Neural crest cell (in vitro differentiated cells): Measurements from ENCODE around the gene SSR3. TPM values are rescaled to one million over a fixed set of nuclear protein-coding genes. Genes with fewer than 3 reads are reported as not detected.

Experiments
- DNase-seq: peaks from one replicate; pipeline ENCODE4 v3.0.0; 2021; ENCODE audit warnings: low read depth, mixed read lengths, low spot score
- H3K27ac Mint-ChIP-seq: one replicate; pipeline ENCODE4 v1.8.0; 2021; ENCODE audit warnings: mild to moderate bottlenecking, mixed read lengths; ENCODE audit not compliant: unreplicated experiment
- H3K27me3 Mint-ChIP-seq: 2 replicates; pipeline ENCODE4 v1.8.0; 2021; ENCODE audit warnings: low read depth, mild to moderate bottlenecking, mixed read lengths
- H3K36me3 Mint-ChIP-seq: 2 replicates; pipeline ENCODE4 v1.8.0; 2021; ENCODE audit warnings: low read depth, mild to moderate bottlenecking, mixed read lengths
- H3K4me1 Mint-ChIP-seq: 2 replicates; pipeline ENCODE4 v1.8.0; 2021; ENCODE audit warnings: mixed read lengths
- H3K4me3 Mint-ChIP-seq: one replicate; pipeline ENCODE4 v1.8.0; 2021; ENCODE audit warnings: mild to moderate bottlenecking, mixed read lengths
- H3K9me3 Mint-ChIP-seq: 2 replicates; pipeline ENCODE4 v1.8.0; 2021; ENCODE audit warnings: mixed read lengths
- long read RNA-seq: library from polyadenylated mRNA; unstranded; transcript quantifications from one replicate; pipeline ENCODE4 v2.0.0, GENCODE V29; 2020
- total RNA-seq: library from RNA; stranded (reverse); gene quantifications from 2 replicates; pipeline ENCODE4 v1.2.1, GENCODE V29; 2021
- TF ChIP-seq, protein P1 (sequence below): fragments of 200-600 bp; sonication (generic); conservative IDR thresholded peaks from 2 replicates; pipeline ENCODE4 v1.5.0; 2021; ENCODE audit warnings: antibody characterized with exemption, mild to moderate bottlenecking

SSR3 gene
- 131 and 136 TPM in 2 replicates for total RNA-seq
- long read RNA-seq, transcript SSR3-204 (4 exons, 873 nt): minor isoform, 7 of 268 reads
- long read RNA-seq, transcript SSR3-201 (5 exons, 3,716 nt): major isoform, 239 of 268 reads
- long read RNA-seq, partial matches to known transcripts: 1 of 268 reads
- long read RNA-seq, other reads (novel, unspliced or antisense): 15 of 268 reads

DNA sequence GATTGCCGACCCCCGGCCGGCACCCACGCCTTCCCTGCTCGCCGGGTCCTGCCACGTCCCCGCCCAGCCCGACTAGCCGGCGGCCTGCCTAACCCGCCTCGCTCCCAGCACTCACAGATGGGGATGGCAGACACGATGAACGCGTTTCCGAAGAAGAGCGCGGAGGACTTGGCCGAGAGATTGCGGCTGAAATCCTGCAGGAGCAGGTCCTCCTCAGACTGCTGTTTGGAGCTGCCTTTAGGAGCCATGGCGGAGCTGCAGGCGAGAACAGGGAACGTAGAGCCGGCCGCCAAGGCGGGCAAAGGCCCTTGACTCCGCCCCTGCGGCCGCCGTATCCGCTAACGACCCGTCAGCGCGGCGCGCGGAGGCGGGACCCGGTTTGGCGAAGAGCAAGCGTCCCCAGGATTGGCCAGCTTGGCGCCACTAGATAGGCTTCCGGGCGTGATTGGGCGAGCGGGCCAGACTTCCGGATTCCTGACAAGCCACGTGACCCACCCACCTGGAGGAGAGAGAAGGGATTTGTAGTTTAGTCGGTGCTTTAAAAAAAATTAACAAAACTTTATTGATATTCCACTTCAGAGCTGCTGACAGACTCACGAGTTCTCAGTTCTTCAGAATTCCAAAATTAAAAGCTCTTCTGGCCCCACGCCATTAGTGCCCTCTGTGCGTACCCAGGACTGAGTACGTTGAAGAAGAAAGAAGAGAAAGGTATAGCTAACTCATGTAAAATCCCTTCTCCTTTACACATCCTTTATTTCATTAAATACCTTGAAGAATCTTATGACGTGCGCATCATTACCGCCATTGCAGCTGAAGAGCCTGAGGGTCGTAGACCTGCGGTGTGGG lies at the start of gene SSR3:
SSR3 (minus strand) TSS at position 276 of the 846 bp plus-strand sequence; CDS start at position 248, 28 bp downstream.
- Mint-ChIP-seq H3K9me3 (no peaks in the 10 kb centered on the region), H3K36me3 (peaks cover 7% of the 10 kb centered on the region), H3K27me3 (no peaks in the 10 kb centered on the region), H3K4me1 (peaks cover 44% of the 10 kb centered on the region), H3K4me3 (peak within 1 kb of the TSS; percentile 97), H3K27ac (peak within 1 kb of the TSS; percentile 94)
- peak; percentile 94 for DNase-seq
- TF ChIP-seq, protein P1, sequence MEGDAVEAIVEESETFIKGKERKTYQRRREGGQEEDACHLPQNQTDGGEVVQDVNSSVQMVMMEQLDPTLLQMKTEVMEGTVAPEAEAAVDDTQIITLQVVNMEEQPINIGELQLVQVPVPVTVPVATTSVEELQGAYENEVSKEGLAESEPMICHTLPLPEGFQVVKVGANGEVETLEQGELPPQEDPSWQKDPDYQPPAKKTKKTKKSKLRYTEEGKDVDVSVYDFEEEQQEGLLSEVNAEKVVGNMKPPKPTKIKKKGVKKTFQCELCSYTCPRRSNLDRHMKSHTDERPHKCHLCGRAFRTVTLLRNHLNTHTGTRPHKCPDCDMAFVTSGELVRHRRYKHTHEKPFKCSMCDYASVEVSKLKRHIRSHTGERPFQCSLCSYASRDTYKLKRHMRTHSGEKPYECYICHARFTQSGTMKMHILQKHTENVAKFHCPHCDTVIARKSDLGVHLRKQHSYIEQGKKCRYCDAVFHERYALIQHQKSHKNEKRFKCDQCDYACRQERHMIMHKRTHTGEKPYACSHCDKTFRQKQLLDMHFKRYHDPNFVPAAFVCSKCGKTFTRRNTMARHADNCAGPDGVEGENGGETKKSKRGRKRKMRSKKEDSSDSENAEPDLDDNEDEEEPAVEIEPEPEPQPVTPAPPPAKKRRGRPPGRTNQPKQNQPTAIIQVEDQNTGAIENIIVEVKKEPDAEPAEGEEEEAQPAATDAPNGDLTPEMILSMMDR: no peak

DNA sequence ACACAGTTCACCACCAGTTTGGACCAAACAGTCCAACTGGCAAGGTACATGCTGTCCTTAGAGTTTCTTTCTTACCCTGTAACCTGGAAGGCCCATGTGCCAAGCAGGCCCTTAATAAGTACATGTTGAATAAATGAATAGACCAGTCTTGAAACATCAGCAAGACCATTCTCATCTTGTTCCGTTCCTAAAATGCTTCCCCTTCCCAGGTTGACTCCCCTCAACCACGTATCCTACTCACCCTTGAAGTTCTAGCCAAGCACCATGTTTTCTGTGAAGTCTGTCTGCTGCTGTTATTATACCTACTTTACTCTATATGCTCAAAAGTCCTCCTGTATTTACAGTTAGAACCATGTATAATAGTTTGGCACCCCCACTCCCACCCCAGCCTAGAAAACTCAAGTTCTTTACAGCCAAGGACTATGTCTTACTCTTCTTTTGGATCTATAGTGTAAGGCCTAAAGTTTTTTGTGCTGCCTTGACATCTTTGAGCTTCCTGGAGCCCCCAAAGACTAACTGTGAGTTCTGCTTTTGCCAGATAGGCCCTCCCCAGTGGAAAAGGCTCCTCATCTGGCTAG lies 49.2 kb upstream of the SSR3 start:
- Mint-ChIP-seq H3K27me3 (peaks cover 29% of the 10 kb centered on the region), H3K27ac (no peak overlapping the region), H3K4me3 (no peak overlapping the region), H3K9me3 (no peaks in the 10 kb centered on the region), H3K4me1 (peaks cover 25% of the 10 kb centered on the region), H3K36me3 (no peaks in the 10 kb centered on the region)
- TF ChIP-seq, protein P1: no peak
- no peak for DNase-seq

DNA sequence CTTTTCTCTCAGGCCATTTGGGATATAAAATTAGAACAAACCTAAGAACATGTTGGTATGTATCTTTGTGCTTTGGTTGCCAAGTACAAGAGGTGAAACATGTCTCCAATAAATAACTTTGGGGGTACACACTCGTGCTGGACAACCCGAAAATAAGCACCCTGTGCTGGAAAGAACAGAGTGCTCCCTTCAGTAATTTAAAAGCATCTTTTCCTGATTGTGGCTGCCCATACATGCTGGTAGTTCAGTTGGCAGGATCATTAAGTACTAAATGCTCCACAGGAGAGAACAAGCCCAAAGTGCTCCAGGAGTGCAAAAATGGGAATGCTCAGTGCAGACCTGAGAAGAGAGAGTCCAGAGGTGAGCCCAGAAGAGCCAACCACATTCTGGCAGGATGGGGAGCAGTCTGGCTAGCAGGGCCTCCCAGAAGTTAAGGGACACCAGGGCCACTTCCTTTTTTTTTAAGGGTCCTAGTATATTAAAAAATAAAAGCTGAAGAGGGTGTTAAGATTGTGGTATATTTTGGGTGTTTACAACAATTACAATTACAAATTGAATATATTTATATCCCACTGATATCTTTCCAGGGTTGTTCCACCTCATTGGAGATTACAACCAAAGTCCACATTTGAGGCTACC lies 48.6 kb upstream of the SSR3 start:
- Mint-ChIP-seq H3K27me3 (peaks cover 25% of the 10 kb centered on the region), H3K36me3 (no peaks in the 10 kb centered on the region), H3K4me3 (no peak overlapping the region), H3K9me3 (no peaks in the 10 kb centered on the region), H3K27ac (no peak overlapping the region), H3K4me1 (peaks cover 25% of the 10 kb centered on the region)
- no peak for DNase-seq
- TF ChIP-seq, protein P1: no peak

DNA sequence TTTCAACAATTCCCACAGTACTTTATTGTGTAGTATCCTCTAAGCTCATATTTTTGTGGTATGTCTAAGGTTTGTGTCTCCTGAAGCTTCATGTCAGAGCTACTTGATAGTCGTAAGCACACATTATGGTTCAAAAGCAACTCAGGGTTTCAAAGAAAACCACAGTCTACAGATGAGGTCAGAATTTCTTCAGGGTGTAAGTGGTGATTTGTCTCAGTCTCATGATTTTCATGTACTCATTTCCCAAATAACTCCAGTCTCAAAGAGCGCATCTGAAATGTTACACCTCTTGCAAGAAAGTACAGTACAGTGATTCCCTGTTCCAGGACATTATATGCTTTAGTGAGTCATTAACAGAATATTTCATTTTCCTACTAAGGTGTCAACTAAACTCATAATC lies 47.5 kb upstream of the SSR3 start:
- Mint-ChIP-seq H3K36me3 (no peaks in the 10 kb centered on the region), H3K27me3 (peaks cover 19% of the 10 kb centered on the region), H3K4me1 (peaks cover 27% of the 10 kb centered on the region), H3K9me3 (no peaks in the 10 kb centered on the region), H3K4me3 (no peak overlapping the region), H3K27ac (no peak overlapping the region)
- no peak for DNase-seq
- TF ChIP-seq, protein P1: no peak

DNA sequence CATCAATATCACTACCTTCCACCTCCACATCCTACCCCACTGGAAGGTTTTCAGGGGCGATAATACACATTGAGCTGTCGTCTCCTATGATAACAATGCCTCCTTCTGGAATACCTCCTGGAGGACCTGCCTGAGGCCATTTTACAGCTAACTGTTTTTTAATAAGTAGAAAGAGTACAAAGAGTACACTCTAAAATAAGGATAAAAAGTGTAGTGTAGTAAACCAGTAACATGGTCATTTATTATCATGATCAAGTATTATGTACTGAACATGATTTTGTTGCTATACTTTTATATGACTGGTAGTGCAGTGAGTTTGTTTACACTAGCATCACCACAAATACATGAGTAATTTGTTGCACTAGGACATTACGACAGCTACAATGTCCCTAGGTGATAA lies 46.6 kb upstream of the SSR3 start:
- Mint-ChIP-seq H3K27me3 (peaks cover 13% of the 10 kb centered on the region), H3K36me3 (no peaks in the 10 kb centered on the region), H3K4me3 (no peak overlapping the region), H3K9me3 (peaks cover 3% of the 10 kb centered on the region), H3K4me1 (peaks cover 27% of the 10 kb centered on the region), H3K27ac (no peak overlapping the region)
- DNase-seq: no peak
- TF ChIP-seq, protein P1: no peak
